Dedifferentiated amniotic fluid mesenchymal stem cell (primary cell): ENCODE measurements around the gene ZBTB12.
A peak's percentile ranks its signal among the peaks of the same experiment; 100 is the strongest.
"Not testable (repeated sequence)": the region's sequence is repeated elsewhere in the genome, so short reads cannot be mapped to it uniquely, and the experiment has no call there.

Source experiments
- DNase-seq: peaks from one replicate; pipeline ENCODE4 v3.0.0-alpha.2; 2016; ENCODE audit errors: extremely low spot score

The ZBTB12 gene

DNA sequence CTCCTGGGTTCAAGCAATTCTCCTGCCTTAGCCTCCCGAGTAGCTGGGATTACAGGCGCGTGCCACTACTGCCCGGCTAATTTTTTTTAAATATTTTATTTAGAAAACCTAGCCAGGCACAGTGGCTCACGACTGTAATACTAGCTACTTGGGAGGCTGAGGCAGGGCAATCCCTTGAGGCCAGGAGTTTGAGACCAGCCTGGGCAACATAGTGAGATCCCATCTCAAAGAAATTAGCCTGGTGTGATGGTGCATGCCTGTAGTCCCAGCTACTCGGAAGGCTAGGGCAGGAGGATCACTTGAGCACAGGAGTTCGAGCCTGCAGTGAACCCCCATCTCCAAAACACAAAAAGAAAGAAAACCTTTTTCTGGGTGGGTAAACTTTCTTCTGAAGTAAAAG is 25.5 kb downstream of the ZBTB12 start:
- no peak for DNase-seq

DNA sequence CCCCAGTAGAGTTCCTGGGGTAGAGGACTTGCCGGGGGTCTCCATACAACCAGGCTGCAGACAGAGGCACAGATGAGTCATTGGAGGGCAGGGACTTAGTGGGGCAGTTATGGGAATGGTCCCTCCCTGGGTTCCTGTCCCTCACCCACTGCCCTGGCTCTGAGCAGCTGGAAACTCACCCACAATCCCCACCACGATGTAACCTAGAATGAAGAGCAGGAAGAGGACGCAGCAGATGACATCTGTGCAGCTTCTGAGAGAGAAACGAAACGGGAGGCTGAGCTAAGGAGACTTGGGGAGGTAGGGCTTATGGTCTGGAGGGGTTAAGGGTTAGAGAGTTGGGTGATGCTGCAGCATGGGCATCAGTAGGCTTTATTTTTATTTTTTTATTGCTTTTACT is 26.0 kb downstream of the ZBTB12 start:
- DNase-seq = no peak

DNA sequence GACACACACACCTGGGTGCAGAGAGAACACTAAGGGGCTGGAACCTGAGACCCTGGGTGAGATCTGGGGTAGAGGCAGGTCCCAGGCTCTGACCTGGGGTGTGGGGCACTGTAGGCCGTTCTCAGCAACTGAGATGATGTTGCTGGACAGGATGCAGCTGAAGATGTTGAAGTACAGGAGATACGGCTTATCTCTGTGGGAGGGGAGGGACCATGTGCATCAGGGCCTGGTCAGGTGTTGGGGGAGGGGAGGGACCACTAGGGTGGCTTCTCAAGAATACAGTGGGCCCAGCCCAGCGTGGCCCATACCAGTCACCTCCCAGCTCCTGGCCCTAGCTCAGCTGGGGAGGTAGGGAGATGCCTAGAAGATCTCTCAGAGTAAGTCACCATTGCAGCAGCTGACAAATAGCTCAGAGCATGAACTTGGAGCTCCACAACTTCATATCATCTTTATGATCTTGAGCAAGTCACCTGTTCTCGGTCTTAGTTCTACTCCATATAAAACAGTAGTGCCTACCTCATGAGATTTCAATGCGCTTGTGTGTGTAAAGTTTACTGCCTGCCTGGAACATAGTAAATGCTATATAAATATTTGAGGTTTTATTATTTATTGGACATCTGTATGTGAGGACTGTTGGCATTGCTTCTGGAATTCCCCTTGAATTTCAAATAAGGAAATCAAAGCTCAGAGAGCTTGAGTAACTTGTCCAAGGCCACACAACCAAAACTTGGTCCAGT is 26.9 kb downstream of the ZBTB12 start:
- no peak for DNase-seq

DNA sequence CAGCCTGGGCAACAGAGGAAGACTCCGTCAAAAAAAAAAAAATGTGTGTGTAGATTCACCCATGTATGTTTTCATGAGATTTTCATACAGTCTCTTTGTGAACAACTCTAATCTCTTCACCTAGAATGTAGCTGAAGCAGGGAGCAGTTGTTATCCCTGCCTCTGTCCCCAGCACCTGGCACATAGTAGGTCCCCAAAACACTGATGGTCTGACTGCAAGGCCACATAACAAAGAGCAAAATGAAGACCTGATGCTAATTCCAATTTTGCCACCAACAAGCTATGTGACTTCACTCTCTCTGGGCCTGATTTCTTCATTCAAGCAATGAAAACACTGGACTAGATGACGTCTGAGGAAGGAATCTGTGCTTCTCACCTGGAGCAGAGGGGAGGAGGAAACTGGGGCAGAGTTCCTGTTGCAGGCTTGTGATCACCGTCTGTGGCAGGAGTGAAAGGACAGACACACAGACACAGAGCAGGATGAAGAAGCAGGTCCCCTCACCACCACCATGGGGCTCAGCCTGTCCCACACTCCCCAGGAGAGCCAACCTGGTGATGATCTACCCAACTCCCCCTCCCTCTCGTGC is 27.7 kb downstream of the ZBTB12 start:
- DNase-seq = no peak

DNA sequence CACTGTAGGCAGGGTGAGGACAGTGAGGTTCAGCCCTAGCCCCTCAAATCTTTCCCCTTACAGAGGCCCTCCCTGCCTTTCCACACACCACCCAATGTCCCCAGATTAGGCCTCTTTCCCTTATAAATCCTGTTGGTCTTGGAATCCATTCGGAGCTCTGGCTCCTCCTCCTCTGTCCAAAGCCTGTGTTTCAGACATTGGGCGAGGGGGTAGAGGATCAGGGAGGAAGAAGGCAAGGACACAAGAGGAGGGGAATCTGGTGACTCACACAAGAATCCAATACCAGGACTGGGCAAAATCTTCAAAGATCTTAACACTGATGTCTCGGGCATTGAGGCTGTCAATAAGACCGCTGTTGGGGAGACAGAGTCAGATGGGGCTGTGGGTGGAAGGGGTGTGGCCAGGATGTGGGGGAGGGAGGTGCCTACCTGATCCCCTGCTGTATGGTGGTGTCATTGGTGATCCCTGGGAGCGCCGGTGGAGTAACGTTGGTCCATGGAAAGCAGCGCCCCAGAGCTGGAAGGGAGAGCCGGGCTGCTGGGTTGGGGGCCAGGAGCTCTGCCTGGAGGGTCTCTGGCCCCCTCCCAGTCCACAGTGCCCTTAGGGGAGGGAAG is 30.7 kb downstream of the ZBTB12 start:
- peak; percentile 20 for DNase-seq

DNA sequence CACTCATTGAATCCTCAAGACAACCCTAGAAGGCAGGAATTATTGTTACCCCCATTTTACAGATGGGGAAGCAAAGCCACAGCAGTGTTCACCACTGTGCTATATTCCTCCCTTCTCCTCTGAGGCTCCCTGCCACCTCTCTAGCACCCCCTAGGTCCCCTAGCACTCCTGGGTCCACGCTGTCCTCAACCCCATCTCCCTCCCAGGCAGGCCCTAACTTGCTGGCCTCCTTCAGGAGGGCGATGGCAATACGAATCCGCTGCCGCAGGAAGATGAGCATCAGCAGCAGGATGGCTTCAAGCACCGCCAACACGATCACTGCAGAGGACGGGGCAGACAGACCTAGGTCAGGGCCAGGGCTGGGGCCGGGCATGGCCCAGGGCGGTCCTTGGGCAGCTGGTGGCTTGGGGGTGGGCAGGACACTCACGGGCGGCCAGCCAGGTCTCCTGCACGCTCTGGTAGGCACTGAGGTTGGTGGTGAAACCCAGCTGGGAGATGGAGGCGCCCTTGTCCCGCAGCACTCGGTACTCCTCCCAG is 31.4 kb downstream of the ZBTB12 start:
- no peak for DNase-seq

DNA sequence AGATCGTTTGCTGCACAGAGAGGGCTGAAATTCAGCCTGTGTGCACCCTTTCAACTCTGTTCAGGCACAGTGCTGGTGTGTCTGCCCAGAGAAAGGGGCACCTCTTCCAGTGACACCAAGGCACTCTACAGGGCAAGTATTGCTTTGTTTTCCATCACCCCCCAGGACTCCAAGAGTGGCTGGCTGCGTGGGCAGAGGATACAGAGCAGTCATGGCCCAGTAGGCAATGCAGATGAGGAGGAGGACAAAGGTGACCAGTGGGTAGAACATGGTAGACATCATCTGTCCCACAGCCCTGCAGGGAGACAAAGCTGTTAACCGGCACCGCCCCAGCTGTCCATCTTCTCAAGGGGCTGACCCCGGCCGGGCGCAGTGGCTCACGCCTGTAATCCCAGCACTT is 32.5 kb downstream of the ZBTB12 start:
- no peak for DNase-seq

DNA sequence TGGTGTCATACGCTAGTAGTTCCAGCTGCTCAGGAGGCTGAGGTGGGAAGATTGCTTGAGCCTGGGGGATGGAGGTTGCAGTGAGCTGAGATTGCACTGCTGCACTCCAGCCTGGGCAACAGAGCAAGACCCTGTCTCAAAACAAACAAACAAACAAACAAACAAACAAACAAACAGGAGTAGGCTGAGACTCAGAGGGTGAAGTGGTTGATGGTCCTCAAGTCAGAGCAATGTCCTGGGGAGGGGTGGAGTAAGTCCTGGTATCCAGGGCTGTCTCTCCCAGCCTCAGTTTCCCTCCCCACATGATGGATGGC is 33.3 kb downstream of the ZBTB12 start:
- DNase-seq = not testable (repeated sequence)

DNA sequence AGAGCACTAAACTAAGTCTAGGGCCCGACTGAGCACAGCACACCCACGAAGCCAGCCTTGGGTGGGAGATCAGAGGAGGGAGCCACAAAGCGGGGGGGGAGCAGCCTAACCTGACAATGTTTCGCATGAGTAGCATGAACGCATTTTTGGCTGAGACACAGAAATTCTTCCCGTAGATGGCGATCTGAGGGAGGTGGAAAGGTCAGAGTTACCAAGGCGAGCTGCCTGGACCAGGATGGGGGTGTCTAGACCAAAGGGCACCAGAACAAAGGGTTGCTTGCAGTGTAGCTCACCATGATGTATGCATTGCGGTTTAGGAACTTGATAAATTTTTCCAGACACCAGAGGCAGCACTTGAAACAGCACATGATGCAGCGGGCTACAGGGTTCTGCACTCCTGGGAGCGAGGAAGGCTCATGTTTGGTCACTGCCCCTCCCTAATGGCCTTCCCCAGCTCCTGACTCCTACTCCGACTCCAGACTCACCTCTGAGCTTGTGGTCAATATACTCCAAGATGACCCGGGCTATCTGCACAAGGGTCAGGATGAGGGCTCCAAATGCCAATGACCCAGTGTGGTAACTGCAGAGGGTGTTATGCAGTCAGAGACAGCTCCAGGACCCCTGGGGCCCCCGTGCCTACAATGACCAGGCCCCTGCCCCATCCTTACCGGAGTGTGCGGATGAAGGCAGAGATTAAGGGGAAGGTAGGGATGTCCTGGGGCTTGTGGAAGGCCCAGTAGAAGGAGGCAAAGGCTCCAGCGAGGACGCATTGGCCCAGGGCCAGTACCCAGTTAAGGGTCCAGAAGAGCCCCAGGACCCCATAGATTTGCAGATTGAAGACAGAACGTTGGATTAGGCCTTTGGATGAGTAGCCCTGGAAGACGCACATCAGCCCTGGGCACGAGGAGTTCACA is 36.4 kb downstream of the ZBTB12 start:
- no peak for DNase-seq

DNA sequence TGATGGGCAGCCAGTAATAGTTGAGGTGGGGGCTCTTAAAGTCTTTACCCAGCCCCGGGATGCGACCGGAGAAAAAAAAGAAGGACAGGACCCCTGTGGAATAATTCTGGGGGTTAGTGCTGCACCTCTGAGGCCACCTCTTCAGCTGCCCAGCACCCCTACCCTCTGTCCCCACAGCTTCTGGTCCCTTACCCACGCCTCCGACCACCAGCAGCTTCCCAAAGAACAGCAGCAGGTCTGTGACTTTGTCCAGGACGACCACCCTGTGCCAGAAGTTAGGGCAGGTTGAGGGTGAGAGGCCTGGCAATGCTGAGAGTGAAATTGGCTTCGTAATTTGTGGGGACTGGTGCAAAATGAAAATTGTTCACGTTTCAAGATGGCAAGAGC is 37.1 kb downstream of the ZBTB12 start:
- DNase-seq = no peak

DNA sequence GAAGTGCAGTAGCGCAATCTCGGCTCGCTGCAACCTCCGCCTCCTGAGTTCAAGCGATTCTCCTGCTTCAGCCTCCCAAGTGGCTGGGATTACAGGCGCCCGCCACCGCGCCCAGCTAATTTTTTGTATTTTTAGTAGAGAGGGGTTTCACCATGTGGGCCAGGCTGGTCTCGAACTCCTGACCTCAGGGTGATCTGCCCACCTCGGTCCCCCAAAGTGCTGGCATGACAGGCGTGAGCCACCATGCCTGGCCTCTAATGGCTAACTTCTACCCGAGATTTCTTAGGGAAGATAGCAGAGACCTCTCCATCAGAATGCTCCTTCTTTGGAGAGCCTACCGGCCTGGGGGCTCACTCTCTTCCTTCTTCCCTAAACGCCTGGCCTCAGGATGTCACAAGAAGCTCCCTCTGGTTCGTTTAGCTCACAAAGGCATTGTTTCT is 37.7 kb downstream of the ZBTB12 start:
- not testable (repeated sequence) for DNase-seq

DNA sequence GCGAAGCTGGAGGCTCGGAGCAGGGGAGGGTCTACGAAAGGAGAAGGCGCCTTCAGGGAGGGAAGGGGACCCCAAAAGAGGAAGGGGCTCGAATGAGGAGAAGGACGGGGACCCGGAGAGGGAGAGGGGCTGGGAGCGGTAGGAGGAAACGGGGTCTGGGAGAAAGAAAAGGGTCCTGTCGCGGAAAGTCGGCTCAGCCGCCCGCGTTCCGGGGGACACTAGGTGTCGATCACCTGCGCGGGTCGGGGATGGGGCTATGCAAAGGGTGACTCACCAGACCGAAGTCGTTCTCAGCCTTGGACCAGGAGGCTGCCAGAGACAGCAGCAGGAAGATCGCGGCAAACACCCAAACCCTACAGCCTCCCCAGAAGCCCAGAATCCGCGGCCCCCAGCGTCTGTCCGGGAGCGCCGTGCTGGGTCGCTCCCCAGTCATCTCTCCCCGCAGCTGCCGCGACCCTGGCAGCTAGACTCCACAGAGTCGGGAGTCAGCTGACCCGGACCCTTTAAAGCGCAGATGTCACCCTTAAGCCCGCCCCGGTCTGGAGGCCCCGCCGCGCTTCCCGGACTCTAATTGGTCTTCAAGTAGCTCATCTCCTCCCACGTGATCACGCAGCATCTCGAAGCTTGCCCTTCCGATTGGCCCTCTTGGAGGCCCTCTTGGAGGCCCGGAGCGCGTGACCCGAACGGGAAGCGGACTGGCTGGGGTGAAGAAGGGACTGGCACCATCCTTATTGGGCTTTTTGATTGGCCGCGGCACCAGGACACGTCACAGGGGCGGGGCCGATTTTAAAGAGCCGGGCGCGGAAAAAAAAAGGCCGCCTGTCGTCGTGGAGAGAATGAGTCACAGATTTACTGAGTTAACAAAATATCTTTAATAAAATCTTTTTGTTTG is 39.3 kb downstream of the ZBTB12 start, which contains the start of gene NEU1:
TSS of gene NEU1 (minus strand) at position 478 of the 892 bp plus-strand sequence. CDS start at position 433, 45 bp downstream.
- peak; percentile 100 for DNase-seq

DNA sequence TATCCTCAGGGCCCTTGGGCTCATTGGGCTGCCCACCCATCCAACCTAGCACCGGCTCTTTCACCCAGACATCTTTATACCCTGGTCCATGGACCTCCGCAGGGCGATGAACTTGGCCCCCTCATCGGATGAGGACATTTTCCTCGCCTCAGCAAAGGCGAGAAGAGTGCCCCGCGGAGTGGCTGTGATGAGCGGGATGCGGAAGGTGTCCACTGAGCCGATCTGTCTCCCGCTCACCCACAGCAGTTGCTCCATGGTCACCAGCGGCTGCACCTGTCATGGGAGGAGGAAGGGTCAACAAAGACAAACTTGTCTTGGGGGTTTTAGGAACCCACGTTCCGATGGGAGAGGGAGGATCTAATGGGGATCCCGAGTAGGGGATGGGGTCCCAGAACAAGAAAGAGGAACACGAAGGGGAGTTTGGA is 40.0 kb downstream of the ZBTB12 start:
- DNase-seq = no peak

DNA sequence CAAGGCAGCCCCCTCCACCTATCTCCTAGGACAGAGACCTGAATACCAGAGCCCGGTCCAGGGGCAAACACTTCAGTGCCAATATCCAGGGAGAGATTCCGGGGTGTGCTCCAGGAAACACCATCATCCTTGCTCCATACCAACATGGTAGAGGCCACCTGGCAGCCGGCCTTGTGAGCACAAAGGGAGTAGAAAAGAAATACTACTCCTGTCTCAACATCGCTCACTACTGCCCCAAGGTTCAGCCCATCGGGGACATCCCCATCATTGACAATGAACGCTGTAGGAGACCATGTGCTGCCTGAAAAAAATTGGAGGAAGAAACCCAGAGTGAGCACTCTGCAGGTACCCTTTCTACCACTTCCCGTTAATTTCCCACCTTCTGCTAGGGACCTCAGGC is 40.7 kb downstream of the ZBTB12 start:
- DNase-seq = no peak

DNA sequence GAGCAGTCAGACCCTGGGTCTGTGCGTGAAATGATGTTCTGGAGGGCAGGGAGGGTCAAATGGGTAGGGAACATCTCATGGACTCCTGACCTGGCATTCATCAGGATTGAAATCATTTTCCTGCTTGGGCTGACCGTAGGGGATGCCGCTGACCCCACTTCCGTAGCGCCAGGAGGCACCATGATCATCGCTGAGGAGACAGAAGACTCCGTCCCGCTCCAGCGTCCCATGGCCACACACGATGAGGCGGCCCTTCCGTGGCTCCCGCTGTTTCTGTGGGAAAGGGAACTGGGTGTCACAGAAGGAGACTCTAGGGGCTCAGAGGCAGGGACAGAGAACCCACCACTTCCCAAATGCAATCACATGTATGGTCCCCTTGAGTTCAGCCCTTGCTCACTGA is 41.5 kb downstream of the ZBTB12 start:
- DNase-seq = no peak

DNA sequence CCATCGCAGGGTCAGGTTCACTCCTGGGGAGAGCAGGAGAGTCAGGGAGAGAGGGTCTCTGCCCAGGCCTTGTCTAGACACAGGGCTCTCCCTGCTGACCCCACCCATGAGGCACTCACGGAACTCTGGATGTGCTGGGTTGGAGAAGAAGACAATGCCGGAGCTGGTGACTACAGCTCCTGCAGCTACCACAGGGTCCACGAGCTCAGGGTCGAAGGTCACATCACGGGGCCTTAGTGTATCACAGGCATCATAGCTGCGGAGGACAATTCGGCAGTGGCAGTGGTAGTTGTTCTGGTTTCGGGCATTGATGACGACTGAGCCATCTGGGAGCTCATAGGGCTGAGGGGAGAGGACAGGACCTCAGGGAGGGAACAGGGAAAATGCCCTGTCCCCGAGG is 42.0 kb downstream of the ZBTB12 start:
- no peak for DNase-seq

DNA sequence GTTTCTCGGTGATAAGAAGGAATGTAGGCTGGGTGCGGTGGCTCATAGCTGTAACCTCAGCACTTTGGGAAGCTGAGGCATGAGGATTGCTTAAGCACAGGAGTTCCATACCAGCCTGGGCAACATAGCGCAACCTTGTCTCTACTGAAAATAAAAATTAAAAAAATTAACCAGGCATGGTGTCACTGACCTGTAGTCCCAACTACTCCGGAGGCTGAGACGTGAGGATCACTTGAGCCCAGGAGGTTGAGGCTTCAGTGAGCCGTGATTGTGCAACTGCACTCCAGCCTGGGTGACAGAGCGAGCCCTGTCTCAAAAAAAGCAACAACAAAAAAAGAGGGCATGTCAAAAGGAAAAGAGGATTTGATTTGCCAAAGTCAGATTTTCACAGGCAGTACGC is 43.2 kb downstream of the ZBTB12 start:
- no peak for DNase-seq

DNA sequence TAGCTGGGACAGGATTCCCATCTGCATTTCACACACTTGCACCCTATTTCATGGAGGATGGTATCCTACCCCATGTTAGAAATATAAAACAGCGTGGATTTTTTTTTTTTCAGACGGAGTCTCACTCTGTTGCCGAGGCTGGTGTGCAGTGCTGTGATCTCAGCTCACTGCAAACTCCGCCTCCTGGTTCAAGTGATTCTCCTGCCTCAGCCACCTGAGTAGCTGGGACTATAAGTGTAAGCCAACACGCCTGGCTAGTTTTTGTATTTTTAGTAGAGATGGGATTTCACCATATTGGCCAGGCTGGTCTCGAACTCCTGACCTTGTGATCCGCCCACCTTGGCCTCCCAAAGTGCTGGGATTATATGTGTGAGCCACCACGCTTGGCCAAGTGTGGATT is 44.1 kb downstream of the ZBTB12 start:
- DNase-seq = not testable (repeated sequence)

DNA sequence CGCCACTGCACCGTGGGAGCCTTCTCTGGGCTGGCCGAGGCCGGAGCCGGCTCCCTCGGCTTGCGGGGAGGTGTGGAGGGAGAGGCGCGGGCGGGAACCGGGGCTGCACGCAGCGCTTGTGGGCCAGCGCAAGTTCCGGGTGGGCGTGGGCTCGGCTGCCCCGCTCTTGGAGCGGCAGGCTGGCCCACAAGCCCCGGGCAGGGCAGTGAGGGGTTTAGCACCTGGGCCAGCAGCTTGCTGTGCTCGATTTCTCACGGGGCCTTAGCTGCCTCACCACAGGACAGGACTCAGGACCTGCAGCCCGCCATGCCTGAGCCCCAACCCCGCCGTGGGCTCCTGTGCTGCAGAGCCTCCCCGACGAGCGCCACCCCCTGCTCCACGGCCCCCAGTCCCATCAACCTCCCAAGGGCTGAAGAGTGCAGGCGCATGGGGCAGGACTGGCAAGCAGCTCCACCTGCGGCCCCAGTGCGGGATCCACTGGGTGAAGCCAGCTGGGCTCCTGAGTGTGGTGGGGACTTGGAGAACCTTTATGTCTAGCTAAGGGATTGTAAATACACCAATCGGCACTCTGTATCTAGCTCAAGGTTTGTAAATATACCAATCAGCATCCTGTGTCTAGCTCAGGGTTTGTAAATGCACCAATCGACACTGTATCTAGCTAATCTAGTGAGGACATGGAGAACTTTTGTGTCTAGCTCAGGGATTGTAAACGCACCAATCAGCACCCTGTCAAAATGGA is 49.7 kb downstream of the ZBTB12 start:
- DNase-seq = not testable (repeated sequence)

DNA sequence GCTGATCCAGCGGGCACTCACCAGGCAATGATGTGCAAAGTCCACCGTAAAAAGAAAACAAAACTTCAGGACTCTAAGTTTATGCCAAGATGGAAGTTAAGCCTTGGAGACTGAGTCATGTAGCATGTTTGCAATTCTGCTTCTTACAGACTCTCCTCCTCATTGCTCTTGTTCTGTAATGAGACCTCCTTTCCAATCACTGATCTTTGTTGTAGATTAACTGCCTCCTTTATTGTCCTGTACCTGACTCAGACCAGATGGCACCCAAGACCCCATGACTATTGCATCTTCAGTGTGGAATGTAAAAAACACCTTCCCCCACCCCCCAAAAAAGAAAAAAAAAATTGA is 50.4 kb downstream of the ZBTB12 start:
- DNase-seq = no peak
